Brain microvascular endothelial cell (primary cell): ENCODE measurements around the gene CCR3.

Source experiments
- DNase-seq: peaks from one replicate; pipeline ENCODE4 v3.0.0-alpha.2; 2020
- H3K27ac ChIP-seq: fragments of 250-450 bp; sonication (Bioruptor Pico); 2 replicates; pipeline ENCODE4 v1.5.1; 2020; ENCODE audit warnings: mild to moderate bottlenecking, moderate library complexity
- H3K27me3 ChIP-seq: fragments of 250-450 bp; sonication (Bioruptor Pico); replicated peaks from 2 replicates; pipeline ENCODE4 v1.5.1; 2020; ENCODE audit warnings: mild to moderate bottlenecking
- H3K36me3 ChIP-seq: fragments of 250-450 bp; sonication (Bioruptor Pico); replicated peaks from 2 replicates; pipeline ENCODE4 v1.5.1; 2020; ENCODE audit warnings: mild to moderate bottlenecking
- H3K4me3 ChIP-seq: 2 replicates; pipeline ENCODE4 v1.5.1; 2011; ENCODE audit warnings: low read depth, mild to moderate bottlenecking, control low read depth, low read length, moderate library complexity
- in situ Hi-C: cut with HindIII; loops from 2 replicates; pipeline ENCODE4 v1.10.0; 2017; ENCODE audit warnings: low sequenced_read_pairs, low pct_ligation_motif_present
- TF ChIP-seq, protein P1 (sequence below): IDR thresholded peaks from 2 replicates; pipeline ENCODE4 v1.5.1; 2011; ENCODE audit warnings: low read depth, mild to moderate bottlenecking, moderate library complexity, low read length, control low read depth, inconsistent platforms; ENCODE audit errors: missing control alignments

Gene CCR3

GRCh38 chr3:46236294-46237054, 5.8 kb upstream of the CCR3 start:
- Histone ChIP-seq H3K36me3 (no peaks in the 10 kb centered on the region), H3K27ac (no peak overlapping the region), H3K27me3 (peaks cover 2% of the 10 kb centered on the region), H3K4me3 (no peak overlapping the region)
- DNase-seq = no peak
- in situ Hi-C loops = no loop called here
- TF ChIP-seq, protein P1, sequence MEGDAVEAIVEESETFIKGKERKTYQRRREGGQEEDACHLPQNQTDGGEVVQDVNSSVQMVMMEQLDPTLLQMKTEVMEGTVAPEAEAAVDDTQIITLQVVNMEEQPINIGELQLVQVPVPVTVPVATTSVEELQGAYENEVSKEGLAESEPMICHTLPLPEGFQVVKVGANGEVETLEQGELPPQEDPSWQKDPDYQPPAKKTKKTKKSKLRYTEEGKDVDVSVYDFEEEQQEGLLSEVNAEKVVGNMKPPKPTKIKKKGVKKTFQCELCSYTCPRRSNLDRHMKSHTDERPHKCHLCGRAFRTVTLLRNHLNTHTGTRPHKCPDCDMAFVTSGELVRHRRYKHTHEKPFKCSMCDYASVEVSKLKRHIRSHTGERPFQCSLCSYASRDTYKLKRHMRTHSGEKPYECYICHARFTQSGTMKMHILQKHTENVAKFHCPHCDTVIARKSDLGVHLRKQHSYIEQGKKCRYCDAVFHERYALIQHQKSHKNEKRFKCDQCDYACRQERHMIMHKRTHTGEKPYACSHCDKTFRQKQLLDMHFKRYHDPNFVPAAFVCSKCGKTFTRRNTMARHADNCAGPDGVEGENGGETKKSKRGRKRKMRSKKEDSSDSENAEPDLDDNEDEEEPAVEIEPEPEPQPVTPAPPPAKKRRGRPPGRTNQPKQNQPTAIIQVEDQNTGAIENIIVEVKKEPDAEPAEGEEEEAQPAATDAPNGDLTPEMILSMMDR = no peak

DNA sequence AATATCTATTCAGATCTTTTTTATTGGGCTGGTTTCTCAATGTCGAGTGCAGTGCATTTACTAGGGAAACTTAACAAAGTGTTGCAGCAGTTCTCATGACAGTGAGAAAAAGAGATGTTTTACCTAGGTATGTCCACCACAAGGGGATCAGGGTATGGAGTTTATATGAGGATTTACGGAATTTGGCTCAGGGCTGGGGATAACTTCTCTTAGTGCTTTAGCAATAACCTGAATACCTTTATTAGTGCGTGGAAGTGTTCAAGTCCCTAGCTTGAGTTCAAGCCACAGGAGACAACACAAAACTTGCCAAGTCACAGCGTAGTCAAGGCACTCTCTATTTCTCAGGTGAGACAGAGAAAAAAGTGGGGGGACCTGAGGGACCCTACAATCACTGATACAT, 3.9 kb upstream of the CCR3 start:
- H3K27ac ChIP-seq = no peak overlapping the region
- H3K4me3 ChIP-seq = no peak overlapping the region
- peaks cover 2% of the 10 kb centered on the region for H3K27me3 ChIP-seq
- in situ Hi-C loops = no loop called here
- no peak for DNase-seq
- H3K36me3 ChIP-seq = no peaks in the 10 kb centered on the region
- TF ChIP-seq, protein P1 = no peak

DNA sequence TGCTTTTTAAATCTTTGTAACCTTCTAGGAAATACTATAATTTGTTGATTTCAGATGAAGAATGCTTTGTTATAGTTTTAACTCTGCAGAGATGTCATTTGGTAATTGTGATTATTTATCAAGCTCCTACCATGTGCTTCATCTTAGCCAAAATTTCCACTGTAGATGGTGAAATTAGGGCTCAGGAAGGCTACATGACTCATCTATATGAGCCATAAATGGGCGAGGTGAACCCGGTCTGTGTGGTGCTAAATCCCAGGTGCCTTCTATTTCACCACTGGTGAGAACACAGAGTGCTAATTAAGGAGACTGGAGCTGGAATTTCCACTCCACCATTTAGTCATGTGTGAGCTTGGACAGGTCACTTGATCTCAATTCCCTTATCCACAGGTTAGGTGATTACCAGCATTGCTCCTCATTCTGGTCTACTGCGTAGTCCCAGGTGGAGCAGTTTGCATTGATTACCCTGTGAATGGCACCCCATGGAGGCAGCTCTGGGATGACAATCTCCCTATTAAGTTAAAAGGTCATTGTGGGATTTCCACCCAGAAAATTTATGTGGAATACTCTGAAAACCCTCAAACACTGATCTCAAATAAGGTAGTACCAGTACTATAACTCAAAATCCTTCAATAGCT, 2.8 kb upstream of the CCR3 start:
- Histone ChIP-seq H3K27me3 (peaks cover 2% of the 10 kb centered on the region), H3K27ac (no peak overlapping the region), H3K4me3 (no peak overlapping the region), H3K36me3 (no peaks in the 10 kb centered on the region)
- no peak for DNase-seq
- TF ChIP-seq, protein P1 = no peak
- in situ Hi-C loops = no loop called here

DNA sequence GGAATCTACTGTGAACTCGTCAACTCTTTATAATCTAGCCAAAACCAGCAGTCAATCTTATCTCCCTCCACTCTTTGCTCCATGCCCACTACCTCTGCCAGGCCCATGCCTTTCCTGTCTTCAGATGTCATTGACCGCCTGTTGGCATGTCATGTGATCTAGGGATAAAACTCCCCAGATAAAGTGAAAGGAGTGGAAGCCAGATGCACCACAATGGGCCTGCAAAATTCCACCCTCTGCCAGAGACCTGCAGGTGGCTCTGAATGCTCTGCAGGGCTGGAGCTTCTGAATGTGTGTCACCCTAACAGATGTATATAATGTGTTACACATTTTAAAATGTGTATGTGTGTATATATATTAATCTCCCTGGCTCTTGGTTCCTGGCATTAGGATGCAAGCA, 2.3 kb upstream of the CCR3 start:
- H3K27ac ChIP-seq = no peak overlapping the region
- in situ Hi-C loops = no loop called here
- no peak for DNase-seq
- TF ChIP-seq, protein P1 = no peak
- no peak overlapping the region for H3K4me3 ChIP-seq
- H3K36me3 ChIP-seq = no peaks in the 10 kb centered on the region
- no peaks in the 10 kb centered on the region for H3K27me3 ChIP-seq

GRCh38 chr3:46243560-46243959, 1.3 kb downstream of the CCR3 start:
- TF ChIP-seq, protein P1 = no peak
- Histone ChIP-seq H3K4me3 (no peak overlapping the region), H3K27ac (no peak overlapping the region), H3K36me3 (no peaks in the 10 kb centered on the region), H3K27me3 (no peaks in the 10 kb centered on the region)
- DNase-seq = no peak
- in situ Hi-C loops = no loop called here

GRCh38 chr3:46245146-46245545, 2.9 kb downstream of the CCR3 start:
- TF ChIP-seq, protein P1 = no peak
- Histone ChIP-seq H3K27me3 (no peaks in the 10 kb centered on the region), H3K4me3 (no peak overlapping the region), H3K36me3 (no peaks in the 10 kb centered on the region), H3K27ac (no peak overlapping the region)
- no peak for DNase-seq
- in situ Hi-C loops = no loop called here
